Activated CD4-positive, alpha-beta T cell treated with anti-CD3 and anti-CD28 coated beads, Interleukin-2, amount 10 ng/mL, durations not matched to agents 7 days and 5 days (primary cell): ENCODE results near the gene SEPTIN5. TPM values are rescaled to one million over a fixed set of nuclear protein-coding genes. Genes with fewer than 3 reads are reported as not detected.
A peak's percentile ranks its signal among the peaks of the same experiment; 100 is the strongest.

ENCODE experiments used
- CTCF ChIA-PET: fragments of 350-600 bp; sonication (Branson Sonifier 250); formaldehyde crosslinking; loops from one replicate; lab custom pipeline; 2021; ENCODE audit warnings: antibody characterized with exemption; lab: Charles Lee
- POLR2A ChIA-PET: fragments of 350-600 bp; sonication (Branson Sonifier 250); formaldehyde crosslinking; loops from one replicate; lab custom pipeline; 2021; ENCODE audit warnings: antibody characterized with exemption; lab: Charles Lee
- DNase-seq: peaks from one replicate; pipeline ENCODE4 v3.0.0-alpha.2; 2020
- H3K27ac Mint-ChIP-seq: one replicate; pipeline ENCODE4 v1.8.0; 2021; ENCODE audit warnings: mild to moderate bottlenecking, moderate library complexity, mixed read lengths
- H3K27me3 Mint-ChIP-seq: one replicate; pipeline ENCODE4 v1.8.0; 2021; ENCODE audit warnings: mixed read lengths
- H3K36me3 Mint-ChIP-seq: one replicate; pipeline ENCODE4 v1.8.0; 2021; ENCODE audit warnings: low read depth, mixed read lengths
- H3K4me1 Mint-ChIP-seq: one replicate; pipeline ENCODE4 v1.8.0; 2021; ENCODE audit warnings: mixed read lengths
- H3K4me3 Mint-ChIP-seq: one replicate; pipeline ENCODE4 v1.8.0; 2021; ENCODE audit warnings: mild to moderate bottlenecking, moderate library complexity, mixed read lengths
- H3K9me3 Mint-ChIP-seq: one replicate; pipeline ENCODE4 v1.8.0; 2021; ENCODE audit warnings: mixed read lengths
- total RNA-seq, 2 experiments: library from RNA; stranded (reverse); gene quantifications; one replicate each; pipeline ENCODE4 v1.2.3, GENCODE V29; 2021

SEPTIN5 gene
- total RNA-seq, 2 experiments from 2014 or later, result not detected

- Mint-ChIP-seq H3K4me3 (no peak overlapping the region), H3K4me1 (peaks cover 8% of the 10 kb centered on the region), H3K27ac (no peak overlapping the region), H3K27me3 (peaks cover 47% of the 10 kb centered on the region), H3K36me3 (no peaks in the 10 kb centered on the region), H3K9me3 (no peaks in the 10 kb centered on the region)
- no peak for DNase-seq
- ChIA-PET POLR2A (no interaction called here), CTCF (interaction anchor here (1.2 kb wide), 1 partner anchor 9 kb away, joined by 3 read pairs; no protein-coding TSS in a partner anchor)
Measured at GRCh38 chr22:19715188-19715930, 1.1 kb downstream of the SEPTIN5 start.

DNA sequence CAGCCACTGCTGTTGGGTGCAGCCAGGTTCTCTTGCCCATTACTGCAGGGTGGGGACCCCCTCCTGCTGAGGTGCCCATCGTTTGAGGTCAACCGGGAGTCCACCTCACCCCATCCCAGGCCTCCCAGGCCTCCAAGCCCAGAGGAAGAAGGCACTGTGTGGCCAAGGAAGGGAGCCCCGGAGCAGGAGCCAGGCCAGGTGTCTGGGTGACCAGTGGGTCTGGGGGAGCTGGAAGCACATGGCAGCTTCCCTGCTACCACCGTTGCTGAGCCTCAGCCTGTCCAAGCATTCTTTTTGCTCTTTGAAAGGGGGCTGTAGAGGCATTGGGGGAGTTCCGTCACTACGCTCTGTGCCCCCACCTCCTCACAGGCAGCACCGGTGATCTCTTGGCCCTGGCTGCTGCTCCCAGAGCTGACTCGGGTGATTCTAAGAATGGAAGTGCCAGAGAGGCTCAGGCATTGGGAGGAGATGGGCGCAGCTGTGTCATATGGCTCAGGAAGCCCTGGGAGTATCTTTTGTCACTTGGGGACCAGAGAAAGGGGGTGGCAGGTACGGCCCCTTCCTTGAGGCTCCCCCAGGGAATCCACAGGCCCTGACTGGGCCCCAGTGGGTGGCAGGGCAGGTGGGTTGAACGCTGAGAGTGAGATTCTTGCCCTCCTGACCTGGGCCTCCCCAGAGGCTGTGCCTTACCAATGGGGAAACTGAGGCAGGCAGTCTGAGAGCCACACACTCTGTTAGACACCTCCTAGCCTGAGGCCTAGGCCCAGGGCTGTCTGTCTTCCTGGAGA lies 1.9 kb downstream of the SEPTIN5 start:
- no peak overlapping the region for H3K4me3 Mint-ChIP-seq
- ChIA-PET POLR2A (no interaction called here), CTCF (no interaction called here)
- peaks cover 8% of the 10 kb centered on the region for H3K4me1 Mint-ChIP-seq
- no peaks in the 10 kb centered on the region for H3K9me3 Mint-ChIP-seq
- no peak overlapping the region for H3K27ac Mint-ChIP-seq
- H3K36me3 Mint-ChIP-seq, result no peaks in the 10 kb centered on the region
- no peak for DNase-seq
- peaks cover 56% of the 10 kb centered on the region for H3K27me3 Mint-ChIP-seq

DNA sequence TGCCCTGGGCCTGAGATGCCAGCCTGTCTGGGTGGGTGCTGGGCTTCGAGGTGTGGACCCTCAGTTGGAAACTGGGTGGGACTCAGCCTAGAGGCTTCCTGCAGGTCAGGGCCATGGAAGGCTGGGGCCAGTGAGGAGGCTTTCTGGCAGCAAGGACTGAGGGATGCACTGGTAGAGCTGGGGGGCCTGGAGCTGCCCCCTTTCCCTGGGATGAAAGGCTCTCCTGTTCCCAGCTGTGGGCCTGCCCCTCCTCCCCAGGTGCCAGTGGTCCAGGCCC lies 2.5 kb downstream of the SEPTIN5 start:
- H3K4me1 Mint-ChIP-seq, result peaks cover 8% of the 10 kb centered on the region
- H3K27me3 Mint-ChIP-seq, result peaks cover 58% of the 10 kb centered on the region
- POLR2A ChIA-PET, result no interaction called here
- DNase-seq, result no peak
- CTCF ChIA-PET, result no interaction called here
- H3K27ac Mint-ChIP-seq, result no peak overlapping the region
- H3K4me3 Mint-ChIP-seq, result no peak overlapping the region
- no peaks in the 10 kb centered on the region for H3K9me3 Mint-ChIP-seq
- H3K36me3 Mint-ChIP-seq, result no peaks in the 10 kb centered on the region

DNA sequence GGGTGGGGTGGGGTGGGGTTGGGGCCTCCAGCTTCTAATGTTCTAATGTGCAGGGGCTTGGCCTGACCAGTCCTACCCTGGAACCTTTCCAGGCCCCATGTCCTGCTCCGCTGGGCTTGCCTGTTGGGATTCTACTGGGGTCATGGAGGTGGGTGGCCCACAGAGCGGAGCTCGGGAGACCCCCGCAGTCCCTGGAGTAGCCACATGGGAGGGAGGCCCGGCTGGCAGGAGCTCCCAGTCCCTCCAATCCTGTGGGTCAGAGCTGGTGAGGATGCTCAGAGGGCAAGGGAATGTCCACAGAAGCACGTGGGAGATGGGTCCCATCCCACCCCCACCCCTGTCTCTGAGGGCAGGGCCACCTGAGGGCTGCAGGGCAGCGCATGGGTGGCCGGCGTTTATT lies 2.9 kb downstream of the SEPTIN5 start:
- Mint-ChIP-seq H3K27me3 (peaks cover 55% of the 10 kb centered on the region), H3K36me3 (no peaks in the 10 kb centered on the region), H3K9me3 (no peaks in the 10 kb centered on the region), H3K4me3 (no peak overlapping the region), H3K27ac (no peak overlapping the region), H3K4me1 (peaks cover 8% of the 10 kb centered on the region)
- no peak for DNase-seq
- POLR2A ChIA-PET, result no interaction called here
- CTCF ChIA-PET, result no interaction called here

- no peaks in the 10 kb centered on the region for H3K9me3 Mint-ChIP-seq
- H3K27me3 Mint-ChIP-seq, result peaks cover 53% of the 10 kb centered on the region
- DNase-seq, result peak; percentile 79
- ChIA-PET POLR2A (no interaction called here), CTCF (no interaction called here)
- H3K27ac Mint-ChIP-seq, result no peak overlapping the region
- H3K4me1 Mint-ChIP-seq, result peaks cover 8% of the 10 kb centered on the region
- H3K4me3 Mint-ChIP-seq, result peak overlapping the region; percentile 69
- H3K36me3 Mint-ChIP-seq, result no peaks in the 10 kb centered on the region
Measured at GRCh38 chr22:19717691-19718455, 3.6 kb downstream of the SEPTIN5 start.

GRCh38 chr22:19718456-19719049 lies 4.2 kb downstream of the SEPTIN5 start:
- Mint-ChIP-seq H3K9me3 (no peaks in the 10 kb centered on the region), H3K36me3 (no peaks in the 10 kb centered on the region), H3K4me3 (no peak overlapping the region), H3K4me1 (peaks cover 8% of the 10 kb centered on the region), H3K27ac (no peak overlapping the region), H3K27me3 (peaks cover 51% of the 10 kb centered on the region)
- no peak for DNase-seq
- ChIA-PET POLR2A (no interaction called here), CTCF (no interaction called here)

- Mint-ChIP-seq H3K36me3 (no peaks in the 10 kb centered on the region), H3K27me3 (peaks cover 46% of the 10 kb centered on the region), H3K27ac (no peak overlapping the region), H3K9me3 (no peaks in the 10 kb centered on the region), H3K4me1 (peaks cover 8% of the 10 kb centered on the region), H3K4me3 (peak overlapping the region; percentile 60)
- CTCF ChIA-PET, result interaction anchor here (0.8 to 1.7 kb wide), 3 partner anchors 10 to 173 kb away, joined by 3 to 7 read pairs (median 3); no protein-coding TSS in a partner anchor
- POLR2A ChIA-PET, result no interaction called here
- no peak for DNase-seq
Measured at GRCh38 chr22:19719050-19719482, 4.8 kb downstream of the SEPTIN5 start.

GRCh38 chr22:19719488-19720021 lies 5.3 kb downstream of the SEPTIN5 start:
- ChIA-PET POLR2A (no interaction called here), CTCF (interaction anchor here (0.8 to 1.7 kb wide), 3 partner anchors 10 to 172 kb away, joined by 3 to 7 read pairs (median 3); no protein-coding TSS in a partner anchor)
- peak overlapping the region; percentile 60 for H3K4me3 Mint-ChIP-seq
- H3K9me3 Mint-ChIP-seq, result no peaks in the 10 kb centered on the region
- H3K4me1 Mint-ChIP-seq, result peaks cover 8% of the 10 kb centered on the region
- peaks cover 49% of the 10 kb centered on the region for H3K27me3 Mint-ChIP-seq
- no peaks in the 10 kb centered on the region for H3K36me3 Mint-ChIP-seq
- DNase-seq, result no peak
- H3K27ac Mint-ChIP-seq, result no peak overlapping the region

GRCh38 chr22:19720150-19720827 lies 6.0 kb downstream of the SEPTIN5 start:
- peaks cover 8% of the 10 kb centered on the region for H3K4me1 Mint-ChIP-seq
- no peak overlapping the region for H3K27ac Mint-ChIP-seq
- no peak for DNase-seq
- CTCF ChIA-PET, result interaction anchor here (0.8 to 1.7 kb wide), 3 partner anchors 10 to 172 kb away, joined by 3 to 7 read pairs (median 3); no protein-coding TSS in a partner anchor
- H3K27me3 Mint-ChIP-seq, result peaks cover 54% of the 10 kb centered on the region
- POLR2A ChIA-PET, result no interaction called here
- H3K36me3 Mint-ChIP-seq, result no peaks in the 10 kb centered on the region
- H3K4me3 Mint-ChIP-seq, result no peak overlapping the region
- no peaks in the 10 kb centered on the region for H3K9me3 Mint-ChIP-seq

GRCh38 chr22:19720999-19721329 lies 6.7 kb downstream of the SEPTIN5 start:
- DNase-seq, result no peak
- H3K27me3 Mint-ChIP-seq, result peaks cover 54% of the 10 kb centered on the region
- ChIA-PET POLR2A (no interaction called here), CTCF (interaction anchor here (1.7 kb wide), 1 partner anchor 9 kb away, joined by 7 read pairs; no protein-coding TSS in a partner anchor)
- H3K27ac Mint-ChIP-seq, result no peak overlapping the region
- peaks cover 8% of the 10 kb centered on the region for H3K4me1 Mint-ChIP-seq
- no peak overlapping the region for H3K4me3 Mint-ChIP-seq
- H3K36me3 Mint-ChIP-seq, result no peaks in the 10 kb centered on the region
- H3K9me3 Mint-ChIP-seq, result no peaks in the 10 kb centered on the region

DNA sequence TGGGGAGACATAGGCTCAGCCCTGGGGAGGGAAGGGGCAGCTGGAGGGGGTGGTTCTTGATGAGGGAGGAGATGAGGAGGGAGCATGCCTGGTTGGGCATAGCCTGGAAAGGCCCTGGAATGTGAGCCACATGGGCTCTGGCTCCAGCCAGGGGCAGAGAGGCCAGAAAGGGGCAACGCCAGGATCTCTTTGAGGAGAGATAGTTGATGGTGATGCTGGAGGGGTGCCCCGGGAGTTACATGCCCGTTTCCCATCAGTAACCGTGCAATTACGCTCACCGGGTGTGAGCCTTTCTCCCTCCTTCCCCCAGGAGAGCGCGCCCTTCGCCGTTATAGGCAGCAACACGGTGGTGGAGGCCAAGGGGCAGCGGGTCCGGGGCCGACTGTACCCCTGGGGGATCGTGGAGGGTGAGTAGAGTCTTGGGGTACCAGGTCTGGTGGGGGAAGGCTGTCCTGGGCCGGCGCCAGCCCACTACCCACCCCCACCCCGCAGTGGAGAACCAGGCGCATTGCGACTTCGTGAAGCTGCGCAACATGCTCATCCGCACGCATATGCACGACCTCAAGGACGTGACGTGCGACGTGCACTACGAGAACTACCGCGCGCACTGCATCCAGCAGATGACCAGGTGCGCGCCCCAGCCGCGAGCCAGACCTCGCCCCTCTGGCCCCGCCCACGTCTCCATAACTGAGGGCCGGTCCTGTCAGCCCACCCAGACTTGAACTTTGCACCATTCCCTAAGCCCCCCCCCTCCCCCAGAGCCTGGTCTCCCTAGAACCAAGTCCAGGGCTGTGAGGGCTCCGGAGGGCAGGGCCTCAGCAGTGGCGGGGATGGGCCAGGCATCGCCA lies 7.3 kb downstream of the SEPTIN5 start:
- ChIA-PET CTCF (interaction anchor here (0.6 to 1.1 kb wide), 2 partner anchors 9 to 580 kb away, joined by 3 read pairs; no protein-coding TSS in a partner anchor), POLR2A (no interaction called here)
- Mint-ChIP-seq H3K9me3 (no peaks in the 10 kb centered on the region), H3K36me3 (no peaks in the 10 kb centered on the region), H3K4me1 (peaks cover 8% of the 10 kb centered on the region), H3K4me3 (no peak overlapping the region), H3K27me3 (peaks cover 52% of the 10 kb centered on the region), H3K27ac (no peak overlapping the region)
- DNase-seq, result no peak
